GM21381 (cell line): ENCODE data around the gene FNBP1L.

Source experiments
- ATAC-seq: cut with Tn5 transposase; IDR thresholded peaks from one replicate; pipeline ENCODE4 v1.9.1; 2021; ENCODE audit warnings: mild to moderate bottlenecking, moderate library complexity; ENCODE audit not compliant: unreplicated experiment

The FNBP1L gene

GRCh38 chr1:93567255-93567918, 119.5 kb downstream of the FNBP1L start:
- ATAC-seq = no peak

- no peak for ATAC-seq
Measured at GRCh38 chr1:93569489-93569888, 121.6 kb downstream of the FNBP1L start.

- no peak for ATAC-seq
Measured at GRCh38 chr1:93571623-93572310, 123.8 kb downstream of the FNBP1L start.

- no peak for ATAC-seq
Measured at GRCh38 chr1:93573940-93574469, 126.1 kb downstream of the FNBP1L start.

GRCh38 chr1:93574511-93574910, 126.6 kb downstream of the FNBP1L start:
- no peak for ATAC-seq

- no peak for ATAC-seq
Measured at GRCh38 chr1:93574991-93575390, 127.1 kb downstream of the FNBP1L start.

GRCh38 chr1:93575621-93576284, 127.8 kb downstream of the FNBP1L start:
- ATAC-seq = no peak

GRCh38 chr1:93576346-93576745, 128.4 kb downstream of the FNBP1L start:
- no peak for ATAC-seq

GRCh38 chr1:93576746-93577145, 128.8 kb downstream of the FNBP1L start:
- no peak for ATAC-seq

GRCh38 chr1:93577536-93578432, 129.9 kb downstream of the FNBP1L start:
- ATAC-seq = no peak

- ATAC-seq = no peak
Measured at GRCh38 chr1:93578433-93578830, 130.5 kb downstream of the FNBP1L start.

GRCh38 chr1:93578911-93579825, 131.2 kb downstream of the FNBP1L start:
- ATAC-seq = no peak

GRCh38 chr1:93579891-93580290, 132.0 kb downstream of the FNBP1L start:
- no peak for ATAC-seq

GRCh38 chr1:93581917-93582850, 134.3 kb downstream of the FNBP1L start:
- no peak for ATAC-seq

GRCh38 chr1:93584261-93585003, 136.5 kb downstream of the FNBP1L start:
- no peak for ATAC-seq

GRCh38 chr1:93585059-93585966, 137.4 kb downstream of the FNBP1L start:
- ATAC-seq = no peak

- ATAC-seq = no peak
Measured at GRCh38 chr1:93587354-93587753, 139.4 kb downstream of the FNBP1L start.
